Testis (tissue), 2 donors: Measurements from ENCODE around the gene DHRS7B.

Source experiments
- CTCF ChIP-seq, 3 experiments: fragments of 450-650 bp in 2 of 3; fragments of 200-600 bp in 1 of 3; sonication (generic) in 1 of 3; IDR thresholded peaks; one replicate each; pipeline ENCODE4 v1.5.1; 2016 to 2019; ENCODE audit warnings: antibody characterized with exemption in 3 of 3, mild to moderate bottlenecking in 2 of 3, moderate library complexity in 1 of 3
- POLR2A ChIP-seq: fragments of 450-650 bp; IDR thresholded peaks from one replicate; pipeline ENCODE4 v1.6.1; 2017; ENCODE audit warnings: antibody characterized with exemption, mild to moderate bottlenecking, moderate library complexity

GRCh38 chr17:21208352-21208751 is 81.6 kb downstream of the DHRS7B start:
- TF ChIP-seq CTCF (IDR thresholded peaks at IDR 0.05) = no peak
- TF ChIP-seq POLR2A = no peak
